ENCODE data around the gene PDE1A.

PDE1A gene

GRCh38 chr2:182432051-182432450 lies 5.2 kb upstream of the PDE1A start:
- Histone ChIP-seq H3K27me3 (ENCODE audit: insufficient read depth, poor library complexity, severe bottlenecking) (no peaks in the 10 kb centered on the region), H3K4me3 (replicated peaks; ENCODE audit: insufficient read depth, low read length) (no peak overlapping the region), H3K27ac (replicated peaks) (no peak overlapping the region)
- no peak for DNase-seq (ENCODE audit: low read depth in 1 of 2, low spot score in 1 of 2)
- TF ChIP-seq, protein P1, sequence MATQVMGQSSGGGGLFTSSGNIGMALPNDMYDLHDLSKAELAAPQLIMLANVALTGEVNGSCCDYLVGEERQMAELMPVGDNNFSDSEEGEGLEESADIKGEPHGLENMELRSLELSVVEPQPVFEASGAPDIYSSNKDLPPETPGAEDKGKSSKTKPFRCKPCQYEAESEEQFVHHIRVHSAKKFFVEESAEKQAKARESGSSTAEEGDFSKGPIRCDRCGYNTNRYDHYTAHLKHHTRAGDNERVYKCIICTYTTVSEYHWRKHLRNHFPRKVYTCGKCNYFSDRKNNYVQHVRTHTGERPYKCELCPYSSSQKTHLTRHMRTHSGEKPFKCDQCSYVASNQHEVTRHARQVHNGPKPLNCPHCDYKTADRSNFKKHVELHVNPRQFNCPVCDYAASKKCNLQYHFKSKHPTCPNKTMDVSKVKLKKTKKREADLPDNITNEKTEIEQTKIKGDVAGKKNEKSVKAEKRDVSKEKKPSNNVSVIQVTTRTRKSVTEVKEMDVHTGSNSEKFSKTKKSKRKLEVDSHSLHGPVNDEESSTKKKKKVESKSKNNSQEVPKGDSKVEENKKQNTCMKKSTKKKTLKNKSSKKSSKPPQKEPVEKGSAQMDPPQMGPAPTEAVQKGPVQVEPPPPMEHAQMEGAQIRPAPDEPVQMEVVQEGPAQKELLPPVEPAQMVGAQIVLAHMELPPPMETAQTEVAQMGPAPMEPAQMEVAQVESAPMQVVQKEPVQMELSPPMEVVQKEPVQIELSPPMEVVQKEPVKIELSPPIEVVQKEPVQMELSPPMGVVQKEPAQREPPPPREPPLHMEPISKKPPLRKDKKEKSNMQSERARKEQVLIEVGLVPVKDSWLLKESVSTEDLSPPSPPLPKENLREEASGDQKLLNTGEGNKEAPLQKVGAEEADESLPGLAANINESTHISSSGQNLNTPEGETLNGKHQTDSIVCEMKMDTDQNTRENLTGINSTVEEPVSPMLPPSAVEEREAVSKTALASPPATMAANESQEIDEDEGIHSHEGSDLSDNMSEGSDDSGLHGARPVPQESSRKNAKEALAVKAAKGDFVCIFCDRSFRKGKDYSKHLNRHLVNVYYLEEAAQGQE (IDR thresholded peaks at IDR 0.05; ENCODE audit: insufficient replicate concordance, low read depth) = no peak
- TF ChIP-seq POLR2AphosphoS5 (IDR thresholded peaks at IDR 0.05; ENCODE audit: low read depth) = no peak
- TF ChIP-seq SPI1 (IDR thresholded peaks at IDR 0.05; ENCODE audit: borderline replicate concordance, low read depth) = no peak
- no peak for TF ChIP-seq CTCF (IDR thresholded peaks at IDR 0.05; ENCODE audit: insufficient read depth, low read length)
- TF ChIP-seq GABPA (IDR thresholded peaks at IDR 0.05; ENCODE audit: low read depth) = no peak

DNA sequence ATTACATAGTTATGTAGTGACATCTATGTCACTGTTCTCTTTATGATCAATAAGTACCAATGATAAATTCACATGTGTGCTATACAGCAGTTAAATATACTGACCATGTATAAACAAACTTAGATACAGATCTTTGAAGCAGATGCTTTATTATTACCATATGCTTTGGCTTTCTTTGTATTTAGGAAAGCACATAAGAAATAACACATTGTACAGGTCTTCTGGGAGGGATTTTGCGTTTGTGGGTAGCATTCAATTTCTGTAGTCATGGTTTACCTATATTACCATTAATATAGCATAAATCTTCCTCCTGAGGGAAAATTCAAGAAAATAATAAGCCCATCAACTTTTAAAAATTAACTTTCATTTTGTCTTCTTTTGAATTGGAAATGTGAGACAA lies 1.6 kb upstream of the PDE1A start:
- no peak overlapping the region for H3K27ac ChIP-seq (replicated peaks)
- H3K27me3 ChIP-seq (ENCODE audit: insufficient read depth, poor library complexity, severe bottlenecking) = peaks cover 2% of the 10 kb centered on the region
- no peak overlapping the region for H3K4me3 ChIP-seq (replicated peaks; ENCODE audit: insufficient read depth, low read length)
- no peak for DNase-seq (ENCODE audit: low read depth in 1 of 2, low spot score in 1 of 2)
- TF ChIP-seq, protein P1 (IDR thresholded peaks at IDR 0.05; ENCODE audit: insufficient replicate concordance, low read depth) = no peak
- TF ChIP-seq GABPA (IDR thresholded peaks at IDR 0.05; ENCODE audit: low read depth) = no peak
- TF ChIP-seq POLR2AphosphoS5 (IDR thresholded peaks at IDR 0.05; ENCODE audit: low read depth) = no peak
- no peak for TF ChIP-seq SPI1 (IDR thresholded peaks at IDR 0.05; ENCODE audit: borderline replicate concordance, low read depth)
- TF ChIP-seq CTCF (IDR thresholded peaks at IDR 0.05; ENCODE audit: insufficient read depth, low read length) = no peak

- no peak for TF ChIP-seq POLR2AphosphoS5 (IDR thresholded peaks at IDR 0.05; ENCODE audit: low read depth)
- TF ChIP-seq, protein P1 (IDR thresholded peaks at IDR 0.05; ENCODE audit: insufficient replicate concordance, low read depth) = no peak
- TF ChIP-seq CTCF (IDR thresholded peaks at IDR 0.05; ENCODE audit: insufficient read depth, low read length) = no peak
- TF ChIP-seq SPI1 (IDR thresholded peaks at IDR 0.05; ENCODE audit: borderline replicate concordance, low read depth) = no peak
- no peak for TF ChIP-seq GABPA (IDR thresholded peaks at IDR 0.05; ENCODE audit: low read depth)
- Histone ChIP-seq H3K27ac (replicated peaks) (no peak overlapping the region), H3K27me3 (ENCODE audit: insufficient read depth, poor library complexity, severe bottlenecking) (peaks cover 2% of the 10 kb centered on the region), H3K4me3 (replicated peaks; ENCODE audit: insufficient read depth, low read length) (no peak overlapping the region)
- no peak for DNase-seq (ENCODE audit: low read depth in 1 of 2, low spot score in 1 of 2)
Observed at GRCh38 chr2:182426082-182426917, 536 bp downstream of the PDE1A start.

Data from HL-60 (cell line).